ENCODE measurements around the gene CDK6. TPM values are rescaled to one million over a fixed set of nuclear protein-coding genes. Genes with fewer than 3 reads are reported as not detected.

The CDK6 gene
- total RNA-seq, 1 experiment from 2014 or later, result 41.4 TPM

DNA sequence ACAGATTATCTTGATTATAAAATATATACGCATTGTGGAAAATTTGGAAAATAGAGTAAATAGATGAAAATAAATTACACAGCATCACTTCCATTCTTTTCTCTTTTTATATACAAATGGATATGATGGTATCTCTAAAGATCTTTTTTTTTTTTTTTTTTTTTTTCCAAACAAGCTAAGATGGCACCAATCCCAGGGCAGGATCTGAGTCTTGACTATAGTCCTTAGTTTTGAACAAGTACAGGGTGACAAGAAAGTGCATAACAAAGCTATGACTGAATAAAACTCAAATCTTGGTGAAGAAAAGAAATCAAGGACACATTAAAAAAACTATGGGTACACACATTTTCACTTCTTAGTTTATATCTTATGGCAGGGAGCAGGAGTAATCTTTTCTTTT, 203.6 kb downstream of the CDK6 start (continued):
- TF ChIP-seq ZFX (IDR thresholded peaks at IDR 0.05) (no peak), SRF (IDR thresholded peaks at IDR 0.05; ENCODE audit: low read depth) (no peak), EZH2 (IDR thresholded peaks at IDR 0.05) (no peak)

DNA sequence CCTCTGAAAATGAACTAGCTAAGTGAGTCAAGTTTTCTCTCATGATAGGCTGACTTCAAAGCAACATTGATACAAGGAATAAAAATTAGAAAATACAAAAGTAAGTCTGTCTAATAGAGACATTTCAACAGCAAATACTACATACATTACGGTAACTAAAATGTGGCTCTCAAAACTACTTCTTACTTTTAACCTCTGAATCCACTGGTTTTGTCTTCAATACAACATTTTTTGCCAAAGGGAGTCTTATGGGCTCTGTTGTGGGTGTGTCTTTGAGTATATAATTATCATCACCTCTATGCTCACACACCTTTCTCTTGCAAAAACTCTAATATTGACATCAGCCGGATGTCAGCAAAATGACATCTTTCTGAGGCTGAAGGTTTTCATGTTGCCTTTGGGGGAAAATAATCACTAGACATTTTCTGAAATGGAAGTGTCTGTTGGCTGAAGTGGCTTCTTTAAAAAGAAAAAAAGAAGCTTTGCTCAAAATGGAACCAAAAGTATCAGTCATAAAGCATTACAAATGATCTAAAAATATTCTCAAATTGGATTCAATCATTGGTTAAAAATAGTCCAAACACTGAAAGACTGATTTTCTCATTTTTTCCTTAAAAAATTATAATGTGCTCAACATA, 204.4 kb downstream of the CDK6 start:
- H3K27ac ChIP-seq (ENCODE audit: low read depth, low read length), result no peak overlapping the region
- no peak overlapping the region for H2AFZ ChIP-seq (ENCODE audit: low read depth, low read length, poor library complexity, severe bottlenecking)
- no peak for ATAC-seq
- no peak overlapping the region for H3K9ac ChIP-seq (ENCODE audit: low read length)
- no peak overlapping the region for H3K4me3 ChIP-seq (replicated peaks in 1 of 2; ENCODE audit: low read depth in 1 of 2, low read length in 2 of 2)
- intact Hi-C loops (cut with micrococcal nuclease), result no loop called here
- TF ChIP-seq RAD21 (IDR thresholded peaks at IDR 0.05; ENCODE audit: low read depth), result no peak
- TF ChIP-seq EGR1 (IDR thresholded peaks at IDR 0.05; ENCODE audit: low read depth), result no peak
- TF ChIP-seq JUND (IDR thresholded peaks at IDR 0.05), result no peak
- no peak for TF ChIP-seq EZH2phosphoT487 (IDR thresholded peaks at IDR 0.05; ENCODE audit: borderline replicate concordance)
- no peak for TF ChIP-seq SIN3A (IDR thresholded peaks at IDR 0.05; ENCODE audit: low read depth)
- no peak for TF ChIP-seq YY1 (IDR thresholded peaks at IDR 0.05; ENCODE audit: extremely low read depth, insufficient replicate concordance, low read depth, low read length)
- TF ChIP-seq, protein P1, sequence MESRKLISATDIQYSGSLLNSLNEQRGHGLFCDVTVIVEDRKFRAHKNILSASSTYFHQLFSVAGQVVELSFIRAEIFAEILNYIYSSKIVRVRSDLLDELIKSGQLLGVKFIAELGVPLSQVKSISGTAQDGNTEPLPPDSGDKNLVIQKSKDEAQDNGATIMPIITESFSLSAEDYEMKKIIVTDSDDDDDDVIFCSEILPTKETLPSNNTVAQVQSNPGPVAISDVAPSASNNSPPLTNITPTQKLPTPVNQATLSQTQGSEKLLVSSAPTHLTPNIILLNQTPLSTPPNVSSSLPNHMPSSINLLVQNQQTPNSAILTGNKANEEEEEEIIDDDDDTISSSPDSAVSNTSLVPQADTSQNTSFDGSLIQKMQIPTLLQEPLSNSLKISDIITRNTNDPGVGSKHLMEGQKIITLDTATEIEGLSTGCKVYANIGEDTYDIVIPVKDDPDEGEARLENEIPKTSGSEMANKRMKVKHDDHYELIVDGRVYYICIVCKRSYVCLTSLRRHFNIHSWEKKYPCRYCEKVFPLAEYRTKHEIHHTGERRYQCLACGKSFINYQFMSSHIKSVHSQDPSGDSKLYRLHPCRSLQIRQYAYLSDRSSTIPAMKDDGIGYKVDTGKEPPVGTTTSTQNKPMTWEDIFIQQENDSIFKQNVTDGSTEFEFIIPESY (IDR thresholded peaks at IDR 0.05; ENCODE audit: extremely low read depth, insufficient replicate concordance, low read length), result no peak
- TF ChIP-seq POLR2AphosphoS5 (IDR thresholded peaks at IDR 0.05; ENCODE audit: low read depth, low read length), result no peak
- TF ChIP-seq CBX3 (IDR thresholded peaks at IDR 0.05; ENCODE audit: low read depth), result no peak
- TF ChIP-seq ZNF274 (IDR thresholded peaks at IDR 0.05; ENCODE audit: low read depth, low read length), result no peak
- TF ChIP-seq POLR2A (IDR thresholded peaks at IDR 0.05; ENCODE audit: borderline replicate concordance, extremely low read depth, insufficient read depth, insufficient read length), result no peak
- TF ChIP-seq FOSL1 (IDR thresholded peaks at IDR 0.05; ENCODE audit: low read depth), result no peak
- no peak for TF ChIP-seq EZH2 (IDR thresholded peaks at IDR 0.05)
- TF ChIP-seq, protein P2, sequence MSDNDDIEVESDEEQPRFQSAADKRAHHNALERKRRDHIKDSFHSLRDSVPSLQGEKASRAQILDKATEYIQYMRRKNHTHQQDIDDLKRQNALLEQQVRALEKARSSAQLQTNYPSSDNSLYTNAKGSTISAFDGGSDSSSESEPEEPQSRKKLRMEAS (IDR thresholded peaks at IDR 0.05), result no peak
- no peak overlapping the region for H3K4me2 ChIP-seq (ENCODE audit: low read length)
- H3K36me3 ChIP-seq (ENCODE audit: control insufficient read depth in 1 of 2, insufficient read depth in 2 of 2, low read length in 2 of 2), result peaks cover 0 to 11% of the 10 kb centered on the region in 2 experiments; a peak in 1 of 4 replicates
- no peaks in the 10 kb centered on the region for H3K9me2 ChIP-seq (ENCODE audit: insufficient read depth)
- H3K27me3 ChIP-seq (ENCODE audit: insufficient read depth, low read length), result no peaks in the 10 kb centered on the region
- CTCF ChIA-PET, result no interaction called here
- POLR2A ChIA-PET, result no interaction called here
- no peaks in the 10 kb centered on the region; a peak in 1 of 4 replicates for H3K9me3 ChIP-seq (ENCODE audit: control insufficient read depth in 1 of 2, insufficient read depth in 1 of 2, low read depth in 1 of 2, low read length in 2 of 2)
- H3K79me2 ChIP-seq (ENCODE audit: insufficient read depth, low read length), result peaks cover 6% of the 10 kb centered on the region
- BruUV-seq (replicated peaks), result no TSS peak
- RAD21 ChIA-PET (ENCODE audit: low non-redundant PET in 1 of 2, low total read pairs in 2 of 2, uncharacterized antibody in 2 of 2, unreplicated experiment in 2 of 2), result no interaction called here
- no peak for DNase-seq (ENCODE audit: low read depth, low spot score)
- peaks cover 38 to 49% of the 10 kb centered on the region in 2 experiments for H3K4me1 ChIP-seq (ENCODE audit: control insufficient read depth in 1 of 2, insufficient read depth in 2 of 2, low read length in 2 of 2)
- no peaks in the 10 kb centered on the region for H4K20me1 ChIP-seq (ENCODE audit: insufficient read depth)

All from HCT116 (cell line).